Colonic mucosa (tissue), 4 donors: ENCODE results near the gene TBX15. TPM values are rescaled to one million over a fixed set of nuclear protein-coding genes. Genes with fewer than 3 reads are reported as not detected.

Experiments
- DNase-seq: peaks from one replicate; pipeline ENCODE4 v3.0.0-alpha.2; 2020
- H3K27ac ChIP-seq: fragments of 200-600 bp; one replicate; pipeline ENCODE4 v1.8.0; 2021
- H3K27me3 ChIP-seq: fragments of 200-600 bp; one replicate; pipeline ENCODE4 v1.8.0; 2021
- H3K36me3 ChIP-seq: fragments of 200-600 bp; one replicate; pipeline ENCODE4 v1.8.0; 2021
- H3K4me1 ChIP-seq: fragments of 200-600 bp; one replicate; pipeline ENCODE4 v1.8.0; 2021; ENCODE audit warnings: mild to moderate bottlenecking
- H3K4me3 ChIP-seq: fragments of 200-600 bp; one replicate; pipeline ENCODE4 v1.8.0; 2021
- H3K9ac ChIP-seq, 2 donors: one replicate each; pipeline ENCODE4 v1.7.0; 2013; ENCODE audit warnings: control low read depth in 2 of 2, low read depth in 2 of 2, low read length in 2 of 2
- H3K9me3 ChIP-seq: fragments of 200-600 bp; one replicate; pipeline ENCODE4 v1.8.0; 2021
- CTCF ChIP-seq: fragments of 200-600 bp; IDR thresholded peaks from one replicate; pipeline ENCODE4 v1.8.0; 2022; ENCODE audit warnings: antibody characterized with exemption, mild to moderate bottlenecking
- intact Hi-C: fragments of 100-400 bp; cut with DNase I; formaldehyde crosslinking; loops from one replicate; pipeline ENCODE4 v1.14.1; 2022
- total RNA-seq, 2 donors: library from RNA; stranded (reverse); fragmentation: NEBNext Ultra II Directional in 1 of 2; extraction: Animal tissue kit (Norgen Biotek cat#: 25700) in 1 of 2; gene quantifications; one replicate each; pipeline ENCODE4 v1.2.1, GENCODE V29; 2021
- donor health status: healthy.
- donor health status: DM: no; HTN: no; CAD: no.
- donor health status: DM: no; HTN: no; CAD: no.

TBX15 gene
- total RNA-seq, 2 donors from 2014 or later = 0.11 TPM; not detected in 1

DNA sequence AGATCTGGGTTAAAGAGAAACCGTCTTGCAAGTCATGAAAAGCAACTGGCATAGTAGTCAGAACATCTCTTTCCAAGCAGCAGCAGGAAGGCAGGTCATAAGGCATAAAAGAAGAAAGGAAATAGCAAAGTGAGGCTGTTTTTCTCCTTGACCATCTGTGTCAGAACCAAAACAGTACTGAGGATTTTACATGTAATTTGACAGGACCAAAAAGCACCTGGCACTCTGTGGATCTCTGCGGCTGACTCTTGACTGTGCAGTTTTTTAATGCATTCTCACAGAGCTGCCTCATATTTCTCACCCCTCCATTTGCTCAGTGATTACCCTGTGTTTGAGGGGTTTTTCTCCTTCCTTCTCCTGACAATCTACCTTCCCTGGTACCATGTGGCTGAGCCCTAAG lies 17.7 kb downstream of the TBX15 start:
- intact Hi-C loops = no loop called here
- Histone ChIP-seq H3K27ac (no peak overlapping the region), H3K4me1 (no peaks in the 10 kb centered on the region), H3K4me3 (no peak overlapping the region), H3K36me3 (no peaks in the 10 kb centered on the region), H3K9me3 (no peaks in the 10 kb centered on the region), H3K9ac (no peak overlapping the region), H3K27me3 (no peaks in the 10 kb centered on the region)
- no peak for DNase-seq
- TF ChIP-seq CTCF = no peak

DNA sequence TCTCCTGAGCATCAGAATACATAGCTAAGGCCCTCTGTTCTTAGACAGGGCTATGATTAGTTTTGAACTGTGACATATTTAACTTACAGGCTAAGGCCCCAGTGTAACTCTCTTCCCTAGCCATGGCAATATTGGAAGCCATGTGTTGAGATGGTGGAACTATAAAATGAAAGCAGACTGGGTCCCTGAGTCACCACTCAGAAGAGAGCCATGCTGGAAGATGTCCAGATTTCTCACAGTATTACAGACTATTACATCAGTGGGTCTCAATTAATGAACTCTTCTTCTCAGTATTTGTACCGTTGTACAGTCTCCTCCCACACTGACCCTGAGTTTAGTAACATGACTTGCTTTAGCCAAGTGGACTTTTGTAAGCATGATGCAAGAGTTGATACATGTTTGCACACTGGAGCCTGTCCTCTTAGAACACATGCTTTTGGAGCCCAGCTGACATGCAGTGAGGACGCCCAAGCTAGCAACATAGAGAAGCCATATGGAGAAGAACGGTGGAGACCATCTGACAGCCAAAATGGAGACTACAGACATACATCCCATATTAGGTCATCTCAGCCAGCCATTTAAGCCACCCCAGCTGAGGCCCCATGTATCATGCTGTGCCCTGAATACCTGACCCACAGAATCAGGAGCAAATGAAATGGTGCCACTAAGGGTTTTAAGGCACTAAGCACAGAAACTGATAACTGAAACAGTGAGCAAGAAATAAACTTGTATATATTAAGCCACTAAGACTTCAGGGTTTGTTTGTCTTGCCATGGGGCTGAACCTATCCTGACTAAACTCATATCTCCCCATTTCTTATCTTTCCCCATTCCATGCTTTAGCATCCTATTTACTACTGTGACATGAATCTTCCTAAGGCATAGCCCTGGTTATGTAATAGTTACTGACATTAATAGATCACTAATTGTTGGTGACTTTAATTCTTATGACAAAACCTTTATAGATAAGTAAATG lies 24.4 kb downstream of the TBX15 start:
- DNase-seq = no peak
- intact Hi-C loops = no loop called here
- no peak for TF ChIP-seq CTCF
- H3K27ac ChIP-seq = no peak overlapping the region
- no peak overlapping the region for H3K9ac ChIP-seq
- no peaks in the 10 kb centered on the region for H3K4me1 ChIP-seq
- H3K9me3 ChIP-seq = no peaks in the 10 kb centered on the region
- H3K36me3 ChIP-seq = no peaks in the 10 kb centered on the region
- H3K27me3 ChIP-seq = no peaks in the 10 kb centered on the region
- no peak overlapping the region for H3K4me3 ChIP-seq

DNA sequence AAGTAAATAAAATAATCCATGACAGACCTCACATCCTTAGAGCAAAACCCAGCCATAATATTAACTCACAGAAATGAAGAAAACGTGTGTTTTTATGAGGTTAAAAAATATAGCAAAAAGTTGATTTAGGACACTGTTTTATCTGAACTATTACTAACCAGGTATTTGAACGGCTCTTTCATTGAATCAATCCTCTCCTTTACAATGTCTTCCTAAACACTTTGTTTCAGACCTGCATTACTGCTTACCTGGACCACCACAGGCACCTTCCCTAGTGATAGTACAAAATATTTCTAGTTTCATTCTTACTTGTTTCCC lies 25.0 kb downstream of the TBX15 start:
- H3K27ac ChIP-seq = no peak overlapping the region
- H3K4me1 ChIP-seq = no peaks in the 10 kb centered on the region
- no peak overlapping the region for H3K9ac ChIP-seq
- intact Hi-C loops = no loop called here
- no peaks in the 10 kb centered on the region for H3K36me3 ChIP-seq
- no peak for TF ChIP-seq CTCF
- H3K27me3 ChIP-seq = no peaks in the 10 kb centered on the region
- H3K9me3 ChIP-seq = no peaks in the 10 kb centered on the region
- DNase-seq = no peak
- no peak overlapping the region for H3K4me3 ChIP-seq

GRCh38 chr1:118961156-118961555 lies 27.0 kb downstream of the TBX15 start:
- H3K36me3 ChIP-seq = no peaks in the 10 kb centered on the region
- H3K9ac ChIP-seq = no peak overlapping the region
- no peaks in the 10 kb centered on the region for H3K9me3 ChIP-seq
- no peak overlapping the region for H3K27ac ChIP-seq
- H3K4me3 ChIP-seq = no peak overlapping the region
- H3K4me1 ChIP-seq = no peaks in the 10 kb centered on the region
- TF ChIP-seq CTCF = no peak
- no peaks in the 10 kb centered on the region for H3K27me3 ChIP-seq
- no peak for DNase-seq
- intact Hi-C loops = no loop called here

GRCh38 chr1:118960567-118961136 lies 27.5 kb downstream of the TBX15 start:
- no peak for TF ChIP-seq CTCF
- peak; percentile 62 for DNase-seq
- Histone ChIP-seq H3K9me3 (no peaks in the 10 kb centered on the region), H3K36me3 (no peaks in the 10 kb centered on the region), H3K4me1 (no peaks in the 10 kb centered on the region), H3K9ac (no peak overlapping the region), H3K27me3 (no peaks in the 10 kb centered on the region), H3K4me3 (no peak overlapping the region), H3K27ac (no peak overlapping the region)
- intact Hi-C loops = no loop called here
